ENCODE measurements around the gene CNPPD1.
A peak's percentile ranks its signal among the peaks of the same experiment; 100 is the strongest.
"Not testable (repeated sequence)": the region's sequence is repeated elsewhere in the genome, so short reads cannot be mapped to it uniquely, and the experiment has no call there.

CNPPD1 gene

GRCh38 chr2:219207884-219208740 is 31.4 kb upstream of the CNPPD1 start:
- no peak for DNase-seq

GRCh38 chr2:219207134-219207883 is 30.6 kb upstream of the CNPPD1 start:
- DNase-seq: no peak

GRCh38 chr2:219206328-219207133 is 29.8 kb upstream of the CNPPD1 start, which contains the start of gene ZFAND2B:
TSS of gene ZFAND2B (plus strand) at chr2:219206782. CDS start at chr2:219206988, 206 bp downstream.
- peak; percentile 87 to 92 for DNase-seq

GRCh38 chr2:219205981-219206327 is 29.2 kb upstream of the CNPPD1 start:
- no peak for DNase-seq

GRCh38 chr2:219205165-219205538 is 28.4 kb upstream of the CNPPD1 start:
- no peak for DNase-seq

GRCh38 chr2:219204425-219205164 is 27.9 kb upstream of the CNPPD1 start:
- DNase-seq: no peak

- DNase-seq: not testable (repeated sequence)
Observed at GRCh38 chr2:219201331-219201730, 24.6 kb upstream of the CNPPD1 start.

- DNase-seq: not testable (repeated sequence)
Observed at GRCh38 chr2:219200502-219201326, 24.0 kb upstream of the CNPPD1 start.

- no peak for DNase-seq
Observed at GRCh38 chr2:219199470-219200211, 22.9 kb upstream of the CNPPD1 start.

GRCh38 chr2:219198974-219199373 is 22.2 kb upstream of the CNPPD1 start:
- no peak for DNase-seq

- no peak for DNase-seq
Observed at GRCh38 chr2:219197388-219197787, 20.7 kb upstream of the CNPPD1 start.

- DNase-seq: no peak
Observed at GRCh38 chr2:219186754-219187456, 10.2 kb upstream of the CNPPD1 start.

- no peak for DNase-seq
Observed at GRCh38 chr2:219184121-219184520, 7.4 kb upstream of the CNPPD1 start.

GRCh38 chr2:219183151-219183772 is 6.5 kb upstream of the CNPPD1 start:
- DNase-seq: no peak

- no peak for DNase-seq
Observed at GRCh38 chr2:219182331-219183150, 5.8 kb upstream of the CNPPD1 start.

- no peak for DNase-seq
Observed at GRCh38 chr2:219181531-219181930, 4.8 kb upstream of the CNPPD1 start.

- DNase-seq: no peak
Observed at GRCh38 chr2:219180961-219181360, 4.2 kb upstream of the CNPPD1 start.

- DNase-seq: no peak
Observed at GRCh38 chr2:219179601-219180465, 3.1 kb upstream of the CNPPD1 start.

All from NCI-H1930 (cell line).